ENCODE measurements around the gene PLA2G6. TPM values are rescaled to one million over a fixed set of nuclear protein-coding genes. Genes with fewer than 3 reads are reported as not detected.

The PLA2G6 gene
- total and polyA plus RNA-seq, 9 of the 15 experiments (the other 6 are each of a cell fraction or from before 2014, with no cell fraction given), result 0.11 to 12.2 (median 9.7) TPM

GRCh38 chr22:38214302-38215056, 32.8 kb upstream of the PLA2G6 start (continued):
- TF ChIP-seq CC2D1A (IDR thresholded peaks at IDR 0.05) (no peak), CXXC5 (CRISPR knock-in tag; IDR thresholded peaks at IDR 0.05) (peak; percentile 95), ZNF740 (CRISPR knock-in tag; IDR thresholded peaks at IDR 0.05) (peak; percentile 75; the same call in 1 of the 2 replicates), ZNF740 (tag; IDR thresholded peaks at IDR 0.05) (no peak), ARID4B (CRISPR knock-in tag; IDR thresholded peaks at IDR 0.05) (peak; percentile 72; the same call in 1 of the 2 replicates), SMAD2 (IDR thresholded peaks at IDR 0.05; ENCODE audit: low read depth, low read length) (no peak), ZNF785 (CRISPR knock-in tag; IDR thresholded peaks at IDR 0.05) (no peak), MLX (CRISPR knock-in tag; conservative IDR thresholded peaks at IDR 0.05) (no peak), KAT7 (CRISPR knock-in tag; IDR thresholded peaks at IDR 0.05; ENCODE audit: borderline replicate concordance) (no peak), ZFP1 (CRISPR knock-in tag; IDR thresholded peaks at IDR 0.05) (no peak), CCNT2 (IDR thresholded peaks at IDR 0.05; ENCODE audit: borderline replicate concordance, extremely low read depth, insufficient read length, low read depth, low read length) (peak; percentile 78), PTTG1 (tag; IDR thresholded peaks at IDR 0.05; ENCODE audit: low read depth) (no peak), ELK1 (CRISPR knock-in tag; IDR thresholded peaks at IDR 0.05) (no peak), ATF7 (IDR thresholded peaks at IDR 0.05) (peak; percentile 64), HOXB6 (CRISPR knock-in tag; IDR thresholded peaks at IDR 0.05; ENCODE audit: borderline replicate concordance) (no peak), CBX1 (IDR thresholded peaks at IDR 0.05; ENCODE audit: low read depth) (no peak), ZNF165 (CRISPR knock-in tag; IDR thresholded peaks at IDR 0.05; ENCODE audit: borderline replicate concordance) (no peak), SOX6 (IDR thresholded peaks at IDR 0.05) (peak; percentile 33; the same call in 1 of the 2 replicates), ZFP91 (CRISPR knock-in tag; IDR thresholded peaks at IDR 0.05) (no peak)

Measured in K562 (cell line).